Measurements from ENCODE around the gene PAFAH2. TPM values are rescaled to one million over a fixed set of nuclear protein-coding genes. Genes with fewer than 3 reads are reported as not detected.

The PAFAH2 gene
- total and polyA plus RNA-seq, 5 experiments from 2014 or later: 16.4 to 25.5 (median 24.6) TPM

DNA sequence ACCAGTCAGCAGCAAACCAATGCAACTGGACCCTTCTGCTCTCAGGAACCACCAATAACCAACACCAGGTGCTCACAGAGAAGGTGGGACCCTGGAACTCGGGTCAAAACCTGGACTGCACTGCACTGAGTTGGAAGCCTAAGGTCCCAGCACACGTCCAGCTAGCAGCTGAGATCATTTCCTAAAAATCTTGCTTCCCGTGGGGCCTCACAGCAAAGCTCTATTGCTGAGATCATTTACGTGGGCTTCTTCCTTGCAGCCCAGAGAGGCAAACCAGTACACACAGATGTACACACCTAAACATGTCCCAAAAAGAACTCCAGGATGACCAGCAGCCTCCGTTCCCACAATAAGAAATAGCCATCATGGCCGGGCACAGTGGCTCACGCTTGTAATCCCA is 68.8 kb downstream of the PAFAH2 start:
- Mint-ChIP-seq H3K27ac (peak overlapping the region in 1 of 10 donors; percentile 1), H3K27me3 (peaks cover 0 to 2% (median 0%) of the 10 kb centered on the region in 5 donors), H3K4me3 (no peak overlapping the region), H3K9me3 (no peaks in the 10 kb centered on the region), H3K4me1 (peaks cover 0 to 8% (median 4%) of the 10 kb centered on the region in 4 donors), H3K36me3 (no peaks in the 10 kb centered on the region)
- POLR2A ChIA-PET: no interaction called here
- DNase-seq (no peak), ATAC-seq (no peak)

DNA sequence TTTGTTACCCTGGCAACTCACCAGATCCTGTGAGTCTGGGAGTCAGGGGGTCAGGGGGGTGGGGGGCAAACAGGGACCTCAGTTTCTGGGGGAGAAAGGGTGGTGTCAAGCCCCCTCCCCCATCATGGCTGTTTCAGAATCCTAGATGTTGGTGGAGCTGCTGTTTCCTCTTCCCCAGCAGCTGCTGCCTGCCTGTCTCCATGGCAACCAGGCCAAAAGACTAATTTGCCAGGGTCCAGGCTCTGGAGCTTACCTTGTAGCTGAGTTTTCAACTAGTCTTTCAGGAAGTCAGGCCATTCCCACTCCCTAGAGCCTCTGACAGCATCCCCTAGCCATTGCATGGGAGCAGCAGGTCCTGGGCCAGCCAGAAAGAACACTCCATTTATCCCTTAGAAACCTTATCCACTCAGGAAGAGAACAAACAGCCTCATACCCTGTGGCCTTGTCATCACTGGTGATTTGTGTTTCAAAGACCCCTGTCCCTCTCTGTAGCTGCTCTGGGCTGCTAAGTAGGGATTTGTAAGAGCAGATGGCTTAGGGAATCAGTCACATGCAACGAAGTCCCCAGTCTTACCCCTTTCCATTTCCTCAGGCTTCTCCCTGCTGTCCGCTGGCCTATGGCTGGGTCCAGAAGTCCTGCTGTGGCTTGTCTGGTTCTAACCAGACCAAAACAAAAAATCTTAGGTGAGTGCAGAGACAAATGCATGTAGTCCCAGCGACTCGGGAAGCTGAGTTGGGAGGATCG is 70.2 kb downstream of the PAFAH2 start:
- Mint-ChIP-seq H3K4me1 (peaks cover 1 to 14% (median 10%) of the 10 kb centered on the region in 4 donors), H3K27ac (peak overlapping the region in 2 of 10 donors; percentile 29 to 48), H3K27me3 (peaks cover 0 to 2% (median 0%) of the 10 kb centered on the region in 5 donors), H3K4me3 (no peak overlapping the region), H3K9me3 (no peaks in the 10 kb centered on the region), H3K36me3 (no peaks in the 10 kb centered on the region)
- ATAC-seq: no peak
- DNase-seq: no peak
- POLR2A ChIA-PET: no interaction called here

DNA sequence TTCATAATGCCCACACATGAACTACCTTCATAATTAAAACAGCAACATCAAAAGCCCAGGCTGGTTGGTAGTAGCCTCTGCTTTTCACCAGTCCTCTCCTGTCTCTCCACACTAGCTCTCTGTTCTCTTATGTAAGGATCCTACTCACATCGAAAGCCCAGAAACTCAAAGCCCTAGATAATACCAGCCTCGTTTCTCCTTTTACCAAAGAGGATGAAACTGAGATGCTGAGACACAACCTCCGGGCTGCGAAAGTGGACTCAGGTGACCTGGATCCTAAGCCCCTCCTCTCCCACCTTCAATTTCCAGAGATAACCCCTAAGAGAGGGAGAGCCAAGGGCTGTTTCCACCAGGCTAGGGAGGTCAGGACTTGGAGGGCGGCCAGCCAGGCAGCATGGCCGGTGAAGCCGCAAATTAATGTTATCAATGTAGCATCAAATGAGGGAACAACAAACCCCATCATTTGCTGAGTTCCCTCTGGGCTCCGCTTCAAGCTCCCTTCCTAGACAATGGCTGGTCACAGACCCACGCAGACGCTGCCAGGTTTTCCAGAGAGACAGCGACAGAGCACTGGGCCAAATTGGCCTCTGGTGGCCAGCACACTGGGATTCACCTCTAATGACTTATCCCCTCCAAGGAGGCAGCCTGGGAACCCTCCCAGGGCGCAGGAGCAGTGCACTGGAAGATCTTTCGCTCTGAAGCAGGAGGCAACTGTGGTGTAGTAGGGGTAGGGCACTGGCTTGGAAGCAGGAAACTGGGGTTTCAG is 70.9 kb downstream of the PAFAH2 start:
- POLR2A ChIA-PET: no interaction called here
- peaks cover 0 to 2% (median 0%) of the 10 kb centered on the region in 5 donors for H3K27me3 Mint-ChIP-seq
- H3K36me3 Mint-ChIP-seq: no peaks in the 10 kb centered on the region
- no peak for DNase-seq
- H3K4me1 Mint-ChIP-seq: peaks cover 4 to 20% (median 18%) of the 10 kb centered on the region in 4 donors
- H3K9me3 Mint-ChIP-seq: no peaks in the 10 kb centered on the region
- peak overlapping the region in 7 of 10 donors; percentile 17 to 88 (median 48) for H3K27ac Mint-ChIP-seq
- no peak for ATAC-seq
- H3K4me3 Mint-ChIP-seq: no peak overlapping the region

DNA sequence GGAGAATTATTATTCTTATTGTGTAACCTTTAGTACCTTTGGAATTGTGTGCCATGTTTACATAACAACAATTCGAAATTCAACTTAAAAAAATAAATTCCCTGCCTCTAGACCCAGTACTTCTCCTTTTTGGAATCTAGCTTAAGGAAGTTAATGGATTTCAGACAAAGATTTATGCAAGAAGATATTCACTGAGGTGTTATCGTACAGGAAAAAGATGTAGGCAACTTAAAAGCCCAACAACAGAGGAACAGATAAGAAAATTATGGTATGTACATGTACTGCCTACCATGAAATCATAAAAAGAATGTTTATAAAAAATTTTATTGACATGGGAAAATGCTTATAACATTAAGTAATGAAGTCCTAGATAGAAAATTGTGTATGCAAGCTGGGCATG is 73.4 kb downstream of the PAFAH2 start:
- POLR2A ChIA-PET: interaction anchor here (0.7 to 1.8 kb wide), 2 partner anchors 9 to 47 kb away, joined by 5 to 6 read pairs; no protein-coding TSS in a partner anchor
- Mint-ChIP-seq H3K4me1 (peaks cover 7 to 26% (median 20%) of the 10 kb centered on the region in 4 donors), H3K36me3 (no peaks in the 10 kb centered on the region), H3K9me3 (no peaks in the 10 kb centered on the region), H3K27ac (peak overlapping the region in 5 of 10 donors; percentile 35 to 56 (median 47)), H3K4me3 (no peak overlapping the region), H3K27me3 (peaks cover 0 to 2% (median 0%) of the 10 kb centered on the region in 5 donors)
- ATAC-seq (no peak), DNase-seq (no peak)

DNA sequence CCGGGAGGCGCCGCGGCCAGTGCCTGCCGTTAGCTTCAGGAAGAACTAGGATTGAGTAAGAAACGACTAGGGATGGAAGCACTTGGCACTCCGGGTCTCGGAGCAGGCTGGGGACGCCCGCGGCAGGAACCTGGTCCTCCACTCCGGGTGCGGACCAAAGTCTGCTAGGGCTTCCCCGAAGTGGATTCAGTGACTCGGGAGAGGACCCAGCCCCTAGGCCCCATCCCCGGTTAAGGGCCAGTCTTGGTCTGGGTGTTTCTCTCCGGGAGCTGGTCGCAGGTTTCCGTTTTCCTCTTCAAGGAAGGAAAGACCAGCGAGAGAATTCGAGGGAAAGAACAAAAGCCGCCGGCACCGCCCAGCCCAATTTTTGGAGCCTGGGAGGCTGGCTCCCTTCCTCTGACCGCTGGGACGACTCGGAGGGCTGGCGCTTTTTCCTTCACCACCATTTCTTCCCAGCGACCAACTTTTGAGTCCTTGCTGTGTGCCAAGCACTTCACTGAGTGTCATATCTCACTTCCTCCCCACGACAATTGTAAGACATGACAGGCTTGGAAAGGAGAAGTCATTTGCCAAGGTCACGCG is 74.8 kb downstream of the PAFAH2 start:
- H3K36me3 Mint-ChIP-seq: no peaks in the 10 kb centered on the region
- peak overlapping the region; percentile 77 to 92 (median 90) for H3K4me3 Mint-ChIP-seq
- H3K27ac Mint-ChIP-seq: peak overlapping the region; percentile 47 to 91 (median 74)
- DNase-seq (no peak), ATAC-seq (peak; percentile 18 to 22)
- H3K27me3 Mint-ChIP-seq: peaks cover 0 to 2% (median 0%) of the 10 kb centered on the region in 5 donors
- H3K9me3 Mint-ChIP-seq: no peaks in the 10 kb centered on the region
- H3K4me1 Mint-ChIP-seq: peaks cover 8 to 34% (median 26%) of the 10 kb centered on the region in 4 donors
- POLR2A ChIA-PET: interaction anchor here (0.7 to 4.7 kb wide), 11 partner anchors 10 to 74 kb away, joined by 3 to 28 read pairs (median 6); partner anchors contain the start of genes PAFAH2 and STMN1

DNA sequence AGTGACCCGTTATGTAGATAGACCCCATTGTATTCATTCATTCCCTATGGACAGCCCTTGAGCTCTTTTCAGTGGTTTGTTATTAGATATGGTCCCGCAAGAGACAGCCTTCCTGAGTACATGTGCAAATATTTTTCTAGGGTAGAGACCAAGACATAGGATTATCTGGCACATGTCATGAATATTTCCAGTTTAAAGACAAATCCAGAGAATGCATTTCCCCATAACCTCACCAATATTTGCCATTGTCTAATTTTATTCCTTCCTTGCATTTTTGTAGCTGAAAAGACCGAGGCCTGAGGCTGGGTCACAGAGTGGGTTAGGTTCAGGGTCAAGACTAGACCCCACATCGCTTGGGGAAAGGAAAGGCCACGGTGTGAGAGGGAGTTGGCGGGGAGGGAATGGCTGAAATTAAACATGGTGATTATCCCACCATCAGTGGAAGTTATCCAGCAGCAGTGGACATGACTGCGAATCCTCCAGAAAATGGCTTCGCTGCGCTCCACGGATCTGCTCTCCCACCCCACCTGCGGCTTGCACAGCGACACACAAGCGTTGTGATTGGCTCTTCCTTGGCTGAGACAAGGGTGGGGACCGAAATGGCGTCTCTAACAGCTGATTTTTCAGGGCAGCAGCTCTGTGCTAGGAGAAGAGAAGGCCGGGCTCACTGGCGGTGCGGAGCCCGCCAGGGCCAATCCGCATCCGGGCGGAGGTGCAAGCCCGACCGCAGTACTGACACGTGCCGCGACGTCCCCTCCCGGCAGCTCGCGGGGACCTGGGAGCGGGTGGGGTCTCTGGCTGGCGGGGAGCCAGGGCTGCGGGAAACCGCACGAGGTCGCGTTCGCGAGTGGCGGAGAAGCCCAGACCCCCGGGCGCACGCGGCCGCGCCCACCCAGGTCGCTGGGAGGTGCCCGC is 75.5 kb downstream of the PAFAH2 start:
- POLR2A ChIA-PET: interaction anchor here (1.1 to 4.7 kb wide), 10 partner anchors 9 to 75 kb away, joined by 3 to 28 read pairs (median 6); partner anchors contain the start of genes PAFAH2 and STMN1
- Mint-ChIP-seq H3K36me3 (no peaks in the 10 kb centered on the region), H3K4me3 (peak overlapping the region; percentile 80 to 92 (median 90)), H3K9me3 (no peaks in the 10 kb centered on the region), H3K4me1 (peaks cover 12 to 40% (median 32%) of the 10 kb centered on the region in 4 donors), H3K27me3 (peaks cover 0 to 2% (median 0%) of the 10 kb centered on the region in 5 donors), H3K27ac (peak overlapping the region; percentile 60 to 91 (median 85))
- DNase-seq (peak; percentile 26 to 79 (median 55)), ATAC-seq (peak; percentile 84 to 88)

DNA sequence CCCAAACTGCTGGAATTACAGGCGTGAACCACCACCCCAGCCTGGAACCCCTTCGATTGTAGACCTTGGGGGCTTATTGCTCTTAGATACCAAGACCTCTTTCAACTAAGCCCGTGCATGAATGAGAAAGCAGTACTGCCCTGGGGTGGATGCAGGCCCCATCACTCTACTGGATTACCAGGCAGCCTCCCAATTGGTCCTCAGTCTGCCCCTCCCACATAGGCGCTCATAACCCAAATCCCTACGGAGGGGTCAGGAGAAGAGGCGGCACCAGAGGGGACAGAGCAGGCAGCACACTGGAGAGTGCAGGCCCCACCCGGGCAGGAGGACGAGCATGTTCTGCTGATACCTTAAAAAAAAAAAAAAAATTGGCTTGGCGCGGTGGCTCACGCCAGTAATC is 79.2 kb downstream of the PAFAH2 start:
- Mint-ChIP-seq H3K4me3 (no peak overlapping the region), H3K4me1 (peaks cover 14 to 40% (median 29%) of the 10 kb centered on the region in 4 donors), H3K27ac (no peak overlapping the region), H3K9me3 (no peaks in the 10 kb centered on the region), H3K36me3 (no peaks in the 10 kb centered on the region), H3K27me3 (no peaks in the 10 kb centered on the region)
- DNase-seq: no peak
- no peak for ATAC-seq
- POLR2A ChIA-PET: interaction anchor here (0.6 to 0.9 kb wide), 2 partner anchors 10 to 48 kb away, joined by 4 to 6 read pairs; no protein-coding TSS in a partner anchor

DNA sequence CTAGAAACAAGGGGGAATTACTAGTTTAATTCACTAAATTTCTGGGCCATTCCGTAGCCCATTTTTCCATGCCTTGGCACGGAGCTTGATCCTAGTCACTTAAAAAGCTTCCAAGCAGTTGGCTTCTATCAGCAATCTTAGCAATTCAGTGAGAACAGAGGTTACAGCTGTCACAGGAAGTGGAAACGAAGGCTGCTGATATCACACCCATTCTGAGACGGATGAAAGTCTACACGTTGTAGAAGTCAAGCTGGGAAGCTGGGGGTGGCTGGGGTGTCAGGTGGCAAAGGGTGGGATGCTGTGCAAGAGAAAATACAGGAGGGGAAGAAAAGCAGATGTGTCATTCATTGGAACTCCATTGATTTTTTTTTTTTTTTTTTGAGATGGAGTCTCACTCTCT is 79.9 kb downstream of the PAFAH2 start:
- H3K9me3 Mint-ChIP-seq: no peaks in the 10 kb centered on the region
- no peaks in the 10 kb centered on the region for H3K27me3 Mint-ChIP-seq
- H3K4me3 Mint-ChIP-seq: peak overlapping the region in 9 of 10 donors; percentile 9 to 70 (median 52)

DNA sequence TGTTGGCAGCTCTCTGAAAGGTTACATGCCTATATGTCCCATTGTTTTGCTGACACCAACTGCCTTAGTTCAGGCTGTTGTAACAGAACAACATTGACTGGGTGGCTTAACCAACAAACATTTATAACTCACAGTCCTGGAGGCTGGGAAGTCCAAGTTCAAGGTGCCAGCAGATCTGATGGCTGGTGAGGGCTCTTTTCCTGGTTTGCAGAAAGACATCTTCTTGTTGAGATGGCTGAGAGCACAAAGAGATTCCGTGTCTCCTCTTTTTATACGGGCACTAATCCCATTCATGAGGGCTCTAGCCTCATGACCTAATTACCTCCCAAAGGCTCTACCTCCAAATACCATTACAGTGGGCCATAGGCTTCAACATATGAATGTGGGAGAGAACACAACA is 81.4 kb downstream of the PAFAH2 start:
- Mint-ChIP-seq H3K36me3 (no peaks in the 10 kb centered on the region), H3K27ac (peak overlapping the region in 5 of 10 donors; percentile 15 to 81 (median 29)), H3K9me3 (no peaks in the 10 kb centered on the region), H3K27me3 (no peaks in the 10 kb centered on the region), H3K4me1 (peaks cover 10 to 26% (median 15%) of the 10 kb centered on the region in 4 donors), H3K4me3 (no peak overlapping the region)
- DNase-seq: no peak
- no peak for ATAC-seq
- POLR2A ChIA-PET: interaction anchor here (2.1 kb wide), 1 partner anchor 12 kb away, joined by 8 read pairs; no protein-coding TSS in a partner anchor

More for the DNA sequence above, 79.9 kb downstream of the PAFAH2 start:
- POLR2A ChIA-PET: interaction anchor here (0.9 to 2.1 kb wide), 2 partner anchors 9 to 13 kb away, joined by 6 to 8 read pairs; no protein-coding TSS in a partner anchor
- peak in 4 of 10 donors; percentile 6 to 30 (median 30) for DNase-seq
- H3K27ac Mint-ChIP-seq: peak overlapping the region in 9 of 10 donors; percentile 1 to 87 (median 65)
- H3K36me3 Mint-ChIP-seq: no peaks in the 10 kb centered on the region
- peak; percentile 16 to 53 for ATAC-seq
- H3K4me1 Mint-ChIP-seq: peaks cover 13 to 35% (median 24%) of the 10 kb centered on the region in 4 donors

DNA sequence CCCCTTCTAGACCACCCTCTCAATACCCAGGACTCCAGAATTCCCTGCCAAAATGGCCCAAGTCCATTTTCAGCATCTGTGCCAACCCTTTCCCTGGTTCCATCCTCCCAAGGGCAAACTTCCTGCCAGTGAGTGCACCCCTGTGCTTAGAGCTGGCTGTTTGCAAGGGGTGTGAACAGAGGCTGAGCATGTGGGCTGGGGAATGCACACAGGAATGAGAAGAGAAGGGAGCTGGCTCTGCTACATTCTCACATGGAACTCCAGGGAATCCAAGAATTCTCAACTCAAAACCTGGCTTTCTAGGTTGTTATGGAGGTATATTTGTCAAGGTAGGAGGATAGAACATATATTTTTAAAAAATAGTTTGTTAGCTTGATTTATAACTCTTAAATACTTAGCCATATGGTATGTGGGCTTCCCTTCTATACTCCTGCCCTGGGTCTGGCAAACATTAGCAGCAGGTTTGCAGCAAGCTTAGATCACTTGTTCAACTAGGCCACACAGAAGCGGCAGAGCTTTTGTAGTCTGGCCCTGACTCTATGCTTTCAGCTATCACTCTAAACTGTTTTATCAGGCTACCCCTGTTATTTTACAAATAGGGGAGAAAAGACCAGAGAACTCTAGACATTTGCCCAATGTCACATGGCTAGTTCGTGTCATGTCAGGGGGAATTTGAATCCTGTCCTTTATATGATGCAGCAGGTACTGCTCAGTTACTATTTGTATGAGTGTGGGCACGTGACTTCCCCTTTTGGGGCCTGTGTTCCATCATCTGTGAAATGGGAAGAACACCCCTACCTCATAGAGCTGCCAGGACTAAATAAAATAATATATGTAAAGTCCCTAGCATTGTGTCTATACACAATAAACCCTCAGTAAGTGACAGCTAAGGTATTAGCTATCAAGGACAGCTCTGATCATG is 83.5 kb downstream of the PAFAH2 start:
- no peaks in the 10 kb centered on the region for H3K9me3 Mint-ChIP-seq
- ATAC-seq: no peak
- peaks cover 7 to 19% (median 13%) of the 10 kb centered on the region in 4 donors for H3K4me1 Mint-ChIP-seq
- no peak overlapping the region for H3K4me3 Mint-ChIP-seq
- POLR2A ChIA-PET: interaction anchor here (0.6 to 1.7 kb wide), 3 partner anchors 8 to 313 kb away, joined by 5 to 6 read pairs (median 6); no protein-coding TSS in a partner anchor
- no peaks in the 10 kb centered on the region for H3K36me3 Mint-ChIP-seq
- H3K27ac Mint-ChIP-seq: peak overlapping the region in 1 of 10 donors; percentile 73
- H3K27me3 Mint-ChIP-seq: no peaks in the 10 kb centered on the region
- no peak for DNase-seq
